ENCODE data around the gene TBC1D19. TPM values are rescaled to one million over a fixed set of nuclear protein-coding genes. Genes with fewer than 3 reads are reported as not detected.
A peak's percentile ranks its signal among the peaks of the same experiment; 100 is the strongest.

TBC1D19 gene
- total RNA-seq, 1 experiment from 2014 or later = 4.0 TPM

GRCh38 chr4:26787461-26788340 lies 203.8 kb downstream of the TBC1D19 start:
- Histone ChIP-seq H3K4me3 (ENCODE audit: low read length) (peak overlapping the region; percentile 38), H3K9me2 (replicated peaks; ENCODE audit: low read length) (no peaks in the 10 kb centered on the region), H3K4me2 (ENCODE audit: low read length) (peak overlapping the region; percentile 74), H3K9ac (ENCODE audit: low read length) (peak overlapping the region; percentile 62), H3K36me3 (ENCODE audit: low read depth, low read length) (no peaks in the 10 kb centered on the region), H3K27ac (ENCODE audit: low read length) (peak overlapping the region; percentile 97), H3K79me2 (ENCODE audit: low read length) (no peaks in the 10 kb centered on the region), H4K20me1 (ENCODE audit: low read length) (no peaks in the 10 kb centered on the region), H3F3A (ENCODE audit: low read length, unreplicated experiment) (peaks cover 6% of the 10 kb centered on the region), H3K4me1 (ENCODE audit: insufficient read depth, low read length) (peaks cover 39% of the 10 kb centered on the region), H3K27me3 (ENCODE audit: low read length) (no peaks in the 10 kb centered on the region), H3K9me3 (ENCODE audit: low read length) (no peaks in the 10 kb centered on the region), H2AFZ (ENCODE audit: low read length) (peak overlapping the region; percentile 45)
- ChIA-PET POLR2A (ENCODE audit: unreplicated experiment) (interaction anchor here (0.6 to 1.3 kb wide), 2 partner anchors 55 to 73 kb away, joined by 3 read pairs; no protein-coding TSS in a partner anchor), CTCF (interaction anchor here (0.6 to 1.4 kb wide), 6 partner anchors 38 to 222 kb away, joined by 3 to 9 read pairs (median 4); partner anchors contain the start of gene STIM2)
- ATAC-seq (peak; percentile 89), DNase-seq (peak; percentile 96)
- intact Hi-C loops (cut with micrococcal nuclease) = loop anchor here (1.0 to 2.0 kb wide), 2 partner anchors 73 to 223 kb away; partner anchors contain the start of gene STIM2
- BruUV-seq (replicated peaks) = no TSS peak
- no peak for TF ChIP-seq EZH2 (IDR thresholded peaks at IDR 0.05; ENCODE audit: low read length, unreplicated experiment)
- TF ChIP-seq EZH2phosphoT487 (IDR thresholded peaks at IDR 0.05; ENCODE audit: borderline replicate concordance, low read length) = no peak
- peak; percentile 50 for TF ChIP-seq CTCF (conservative IDR thresholded peaks at IDR 0.05; ENCODE audit: low read depth, low read length)

GRCh38 chr4:26788341-26788733 lies 204.5 kb downstream of the TBC1D19 start:
- Histone ChIP-seq H3K79me2 (ENCODE audit: low read length) (no peaks in the 10 kb centered on the region), H3K9me2 (replicated peaks; ENCODE audit: low read length) (no peaks in the 10 kb centered on the region), H3K27me3 (ENCODE audit: low read length) (no peaks in the 10 kb centered on the region), H3K4me3 (ENCODE audit: low read length) (no peak overlapping the region), H4K20me1 (ENCODE audit: low read length) (no peaks in the 10 kb centered on the region), H3K27ac (ENCODE audit: low read length) (peak overlapping the region; percentile 97), H3K9ac (ENCODE audit: low read length) (peak overlapping the region; percentile 41), H3F3A (ENCODE audit: low read length, unreplicated experiment) (peaks cover 6% of the 10 kb centered on the region), H3K4me2 (ENCODE audit: low read length) (peak overlapping the region; percentile 62), H2AFZ (ENCODE audit: low read length) (peak overlapping the region; percentile 45), H3K36me3 (ENCODE audit: low read depth, low read length) (no peaks in the 10 kb centered on the region), H3K4me1 (ENCODE audit: insufficient read depth, low read length) (peaks cover 33% of the 10 kb centered on the region), H3K9me3 (ENCODE audit: low read length) (no peaks in the 10 kb centered on the region)
- intact Hi-C loops (cut with micrococcal nuclease) = loop anchor here (1.0 to 2.0 kb wide), 2 partner anchors 72 to 222 kb away; partner anchors contain the start of gene STIM2
- ATAC-seq (no peak; the same call in 1 of the 2 replicates), DNase-seq (no peak)
- BruUV-seq (replicated peaks) = no TSS peak
- POLR2A ChIA-PET (ENCODE audit: unreplicated experiment) = interaction anchor here (1.3 kb wide), 1 partner anchor 72 kb away, joined by 3 read pairs; no protein-coding TSS in a partner anchor
- no peak for TF ChIP-seq EZH2 (IDR thresholded peaks at IDR 0.05; ENCODE audit: low read length, unreplicated experiment)
- TF ChIP-seq CTCF (conservative IDR thresholded peaks at IDR 0.05; ENCODE audit: low read depth, low read length) = no peak
- TF ChIP-seq EZH2phosphoT487 (IDR thresholded peaks at IDR 0.05; ENCODE audit: borderline replicate concordance, low read length) = no peak
- CTCF ChIA-PET = interaction anchor here (0.6 to 1.4 kb wide), 4 partner anchors 72 to 221 kb away, joined by 3 to 9 read pairs (median 4); partner anchors contain the start of gene STIM2

All from PC-3 (cell line).